Activated CD4-positive, CD25-positive, alpha-beta regulatory T cell treated with anti-CD3 and anti-CD28 coated beads, Interleukin-2, amount 50 U/mL, for 72 hours (primary cell): Measurements from ENCODE around the gene CACNA1C.

Experiments
- DNase-seq: peaks from one replicate; pipeline ENCODE4 v3.0.0; 2021

Gene CACNA1C

DNA sequence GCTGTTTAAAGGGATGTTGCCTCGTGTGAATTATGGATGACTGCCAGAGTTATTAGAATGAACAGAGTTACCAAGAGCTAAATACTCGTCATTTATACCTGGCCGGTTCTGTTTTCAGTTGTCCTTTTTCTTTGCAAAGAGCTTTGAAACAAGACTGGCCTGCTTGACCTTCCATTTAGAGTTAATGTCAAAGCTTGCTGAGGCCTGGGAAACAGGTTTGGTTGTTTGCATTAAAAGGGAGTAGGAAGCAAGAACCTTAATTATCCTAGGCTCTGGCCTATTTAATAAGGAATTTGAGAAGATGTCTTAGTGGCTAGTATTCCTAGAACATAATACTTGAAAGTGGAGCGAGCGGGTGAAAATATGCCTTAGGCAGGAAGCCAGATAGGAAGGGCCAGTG lies 233.3 kb downstream of the CACNA1C start:
- no peak for DNase-seq

- DNase-seq = no peak
Observed at GRCh38 chr12:2286461-2287131, 233.8 kb downstream of the CACNA1C start.

DNA sequence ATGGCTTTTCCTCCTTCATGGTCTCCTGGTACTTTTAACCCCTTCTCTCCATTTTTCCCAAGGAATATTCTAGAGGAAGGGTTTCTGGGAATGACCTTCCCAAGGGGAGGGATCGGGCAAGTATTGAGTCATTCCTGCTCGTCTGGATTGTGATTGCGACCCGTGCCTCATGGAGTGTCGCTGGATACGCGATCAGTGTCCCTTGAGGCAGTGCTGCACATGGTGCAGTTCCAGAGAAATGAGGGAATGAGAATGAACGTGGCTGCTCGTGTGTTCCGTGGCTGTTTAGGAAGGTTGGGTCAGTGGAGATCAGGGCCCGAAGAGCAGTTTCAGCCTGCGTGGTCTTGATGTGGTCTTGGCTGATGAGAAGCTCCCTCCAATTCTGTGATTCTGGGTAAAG lies 234.4 kb downstream of the CACNA1C start:
- no peak for DNase-seq

GRCh38 chr12:2287589-2287988 lies 234.8 kb downstream of the CACNA1C start:
- no peak for DNase-seq

DNA sequence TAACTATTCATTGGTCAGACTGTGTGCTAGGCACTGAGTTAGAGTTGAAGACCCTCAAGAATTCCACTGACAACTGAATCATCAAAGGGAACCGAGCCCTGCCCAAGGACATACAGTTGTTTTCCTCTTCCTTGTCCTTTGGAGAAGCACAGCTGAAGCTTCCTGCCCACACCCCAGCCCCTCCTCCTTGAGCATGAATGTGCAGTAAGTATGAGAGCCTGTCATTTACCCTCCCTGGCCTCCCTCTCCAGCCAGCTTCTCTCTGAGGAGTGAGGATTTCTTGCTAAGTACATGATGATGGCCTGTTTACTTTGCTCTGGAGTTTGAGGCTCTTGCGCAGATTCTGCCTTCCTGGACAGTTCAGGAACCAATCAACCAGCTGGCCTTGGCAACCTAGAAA lies 235.2 kb downstream of the CACNA1C start:
- DNase-seq = no peak

GRCh38 chr12:2288471-2288870 lies 235.7 kb downstream of the CACNA1C start:
- no peak for DNase-seq

GRCh38 chr12:2288875-2289274 lies 236.1 kb downstream of the CACNA1C start:
- no peak for DNase-seq

- DNase-seq = no peak
Observed at GRCh38 chr12:2289525-2289924, 236.7 kb downstream of the CACNA1C start.

DNA sequence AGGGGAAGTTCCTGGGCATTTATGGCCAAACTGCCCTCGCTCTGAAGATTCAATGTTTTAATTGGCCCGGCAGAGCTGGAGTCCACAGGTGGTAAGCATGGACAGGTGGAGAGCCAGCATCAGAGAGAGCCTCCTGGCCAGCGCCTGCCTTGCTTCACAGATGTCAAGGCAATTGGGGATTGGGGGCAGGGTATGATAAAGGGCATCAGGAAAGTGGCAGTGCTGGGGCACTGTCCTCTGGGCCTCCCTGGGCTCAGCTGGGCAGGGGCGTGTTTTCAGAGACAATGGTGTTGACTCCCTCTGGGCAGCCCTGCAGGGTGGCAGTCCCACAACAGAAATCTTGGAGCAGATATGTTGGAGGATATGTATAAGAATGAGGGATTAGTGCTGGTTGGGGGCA lies 237.3 kb downstream of the CACNA1C start:
- DNase-seq = no peak

- no peak for DNase-seq
Observed at GRCh38 chr12:2290516-2291065, 237.8 kb downstream of the CACNA1C start.

GRCh38 chr12:2291182-2291832 lies 238.5 kb downstream of the CACNA1C start:
- DNase-seq = no peak

DNA sequence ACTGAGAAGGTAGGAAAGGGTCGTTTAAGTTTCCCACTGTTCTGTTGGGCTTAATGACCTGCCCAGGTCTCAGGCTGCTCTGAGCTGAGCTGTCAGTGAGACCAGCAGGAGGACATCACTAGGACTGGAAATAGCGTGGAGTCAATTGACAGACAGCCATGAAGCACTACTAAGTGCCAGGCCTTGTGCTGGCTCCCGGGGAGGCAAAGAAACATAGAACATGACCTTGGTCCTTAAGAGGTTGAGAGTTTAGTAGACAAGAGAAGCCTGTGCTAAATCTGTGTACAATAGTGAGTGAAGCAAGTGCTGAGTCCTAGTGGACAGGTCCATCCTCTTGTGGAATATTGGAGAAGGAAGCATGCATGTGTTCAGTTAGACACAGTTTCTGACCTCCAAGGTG lies 239.2 kb downstream of the CACNA1C start:
- no peak for DNase-seq

- no peak for DNase-seq
Observed at GRCh38 chr12:2292560-2292959, 239.8 kb downstream of the CACNA1C start.

GRCh38 chr12:2294651-2295475 lies 242.1 kb downstream of the CACNA1C start:
- no peak for DNase-seq

- DNase-seq = no peak
Observed at GRCh38 chr12:2295941-2296461, 243.2 kb downstream of the CACNA1C start.

- DNase-seq = no peak
Observed at GRCh38 chr12:2297004-2297403, 244.2 kb downstream of the CACNA1C start.

DNA sequence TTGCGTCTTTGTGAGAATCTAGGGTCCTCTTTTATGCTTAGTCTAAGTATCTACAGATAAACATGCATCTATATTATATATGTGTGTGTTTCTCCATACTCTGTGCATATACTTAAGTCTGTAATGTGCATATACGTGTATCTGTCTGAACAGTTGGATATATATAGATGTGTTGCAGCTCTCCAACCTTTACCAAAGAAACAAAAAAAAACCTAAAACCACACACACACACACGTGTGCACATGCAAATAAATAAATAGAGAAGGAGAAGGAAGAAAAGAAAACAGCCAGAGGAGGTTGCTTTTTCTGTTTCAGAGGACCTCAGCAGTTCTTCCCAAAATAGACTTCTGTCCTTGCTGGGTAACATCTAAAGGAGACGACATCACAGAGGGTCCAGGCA lies 244.9 kb downstream of the CACNA1C start:
- DNase-seq = no peak

DNA sequence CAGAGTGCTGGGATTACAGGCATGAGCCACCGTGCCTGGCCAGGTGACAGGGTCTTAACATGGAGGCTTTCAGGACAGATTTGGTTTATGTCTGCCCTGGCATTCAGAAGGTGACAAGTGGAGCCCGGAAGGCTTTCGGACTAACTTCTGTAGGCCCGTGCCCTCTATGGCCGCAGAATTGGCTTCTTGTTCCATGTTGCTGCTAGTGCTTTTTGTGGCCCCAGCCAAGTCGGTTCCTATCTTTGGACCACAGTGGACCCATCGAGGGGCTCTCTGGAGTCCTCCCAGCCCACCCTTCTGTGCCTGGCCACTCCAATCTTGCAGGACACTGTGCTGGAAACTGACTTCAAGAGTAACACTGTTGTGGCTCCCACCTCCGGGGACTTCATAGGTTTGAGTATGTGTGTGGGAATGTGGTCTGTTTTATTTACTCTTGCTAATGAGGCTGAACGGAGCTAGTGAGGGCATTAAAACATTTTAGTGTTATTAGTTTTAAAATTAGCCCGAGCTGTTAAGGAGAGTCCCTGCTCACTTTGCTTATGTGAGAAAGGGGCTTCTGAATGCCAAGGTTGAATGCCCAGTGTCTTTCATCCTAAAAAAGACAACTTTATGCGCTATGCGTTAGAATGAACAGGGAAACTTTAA lies 245.9 kb downstream of the CACNA1C start:
- DNase-seq = no peak

DNA sequence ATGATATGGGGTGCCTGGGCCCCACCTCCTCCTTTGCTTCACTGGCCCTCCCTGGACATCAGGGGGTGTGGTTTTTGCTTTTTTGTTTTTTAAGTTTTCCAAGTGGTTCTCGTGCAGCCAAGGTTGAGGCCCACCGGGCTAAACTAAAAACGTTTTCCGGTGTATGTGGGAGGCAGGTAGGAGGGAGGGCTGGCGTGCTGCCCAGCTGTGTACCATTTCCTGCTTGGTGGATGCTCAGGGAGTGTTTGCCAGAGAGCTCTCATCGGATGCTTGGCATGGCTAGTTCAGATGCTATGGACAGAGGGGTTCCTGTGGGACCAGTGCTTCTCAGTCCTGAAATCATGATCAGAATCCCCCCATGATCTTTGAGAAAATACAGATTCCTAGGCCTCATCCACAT lies 246.4 kb downstream of the CACNA1C start:
- no peak for DNase-seq

- no peak for DNase-seq
Observed at GRCh38 chr12:2300168-2300567, 247.4 kb downstream of the CACNA1C start.

- no peak for DNase-seq
Observed at GRCh38 chr12:2300886-2301285, 248.1 kb downstream of the CACNA1C start.

DNA sequence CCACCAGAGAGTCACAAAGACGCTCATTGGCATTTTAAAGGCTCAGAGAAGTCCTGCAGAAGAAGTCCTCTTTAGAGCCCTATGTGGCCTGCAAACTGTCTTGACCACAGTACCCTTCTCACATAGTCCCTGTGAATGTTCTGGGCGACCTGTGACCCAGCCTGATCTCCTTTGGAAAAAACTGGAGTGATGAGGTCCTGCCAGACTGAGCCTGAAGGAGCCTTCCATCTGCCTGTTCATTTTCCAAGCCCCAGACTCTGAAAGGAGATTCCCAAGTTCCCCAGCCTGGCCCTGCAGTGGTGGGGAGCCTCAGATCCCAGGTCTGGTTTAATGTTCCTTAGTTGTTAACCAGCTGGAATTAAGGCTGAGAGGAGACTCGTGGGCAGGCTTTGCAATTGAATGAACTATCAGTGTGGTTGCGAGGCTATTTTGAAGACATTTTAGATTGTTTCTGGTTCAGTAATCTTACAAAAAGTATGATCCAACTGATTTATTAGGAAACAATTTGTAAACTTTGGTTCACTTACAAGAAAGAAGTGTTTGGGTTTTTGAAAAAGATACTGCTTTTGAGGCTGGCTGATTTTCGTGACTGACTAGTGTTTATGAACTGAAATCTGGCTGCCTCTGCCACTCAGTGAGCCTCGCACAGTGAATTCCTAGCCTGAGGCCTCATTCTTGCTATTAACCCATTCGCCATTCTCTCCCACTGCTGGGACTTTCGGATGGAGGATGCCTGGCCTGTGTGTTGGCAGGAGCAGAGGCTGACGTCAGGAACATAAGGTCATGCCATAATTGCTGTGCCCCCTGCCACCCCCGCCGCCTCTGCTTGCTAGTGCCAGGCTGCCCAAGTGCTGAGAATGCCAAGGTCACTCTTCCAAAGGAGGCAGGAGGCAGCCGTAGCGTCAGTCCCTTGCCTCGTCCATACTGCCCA lies 249.0 kb downstream of the CACNA1C start:
- DNase-seq = no peak
